ENCODE results near the gene RFESD.
"Not testable (repeated sequence)": the region's sequence is repeated elsewhere in the genome, so short reads cannot be mapped to it uniquely, and the experiment has no call there.

Gene RFESD

GRCh38 chr5:95631255-95631958 is 15.2 kb upstream of the RFESD start:
- Histone ChIP-seq H3K36me3 (ENCODE audit: low read depth) (no peaks in the 10 kb centered on the region), H3K27ac (ENCODE audit: poor library complexity, severe bottlenecking) (peak overlapping the region; percentile 3), H3K27me3 (ENCODE audit: insufficient read depth, poor library complexity, severe bottlenecking) (no peaks in the 10 kb centered on the region), H3K9me3 (ENCODE audit: severe bottlenecking) (no peaks in the 10 kb centered on the region), H3K4me1 (ENCODE audit: insufficient read depth, poor library complexity, severe bottlenecking) (peaks cover 10% of the 10 kb centered on the region), H3K4me3 (ENCODE audit: severe bottlenecking) (no peak overlapping the region)
- TF ChIP-seq CTCF (IDR thresholded peaks at IDR 0.05; ENCODE audit: poor library complexity, severe bottlenecking) = no peak
- DNase-seq (ENCODE audit: low spot score) (no peak), ATAC-seq (ENCODE audit: low read depth) (peak; percentile 58)

- peak overlapping the region; percentile 3 for H3K27ac ChIP-seq (ENCODE audit: poor library complexity, severe bottlenecking)
- H3K9me3 ChIP-seq (ENCODE audit: severe bottlenecking) = no peaks in the 10 kb centered on the region
- no peak overlapping the region for H3K4me3 ChIP-seq (ENCODE audit: severe bottlenecking)
- no peaks in the 10 kb centered on the region for H3K36me3 ChIP-seq (ENCODE audit: low read depth)
- H3K27me3 ChIP-seq (ENCODE audit: insufficient read depth, poor library complexity, severe bottlenecking) = no peaks in the 10 kb centered on the region
- ATAC-seq (ENCODE audit: low read depth) (peak; percentile 68), DNase-seq (ENCODE audit: low spot score) (no peak)
- TF ChIP-seq CTCF (IDR thresholded peaks at IDR 0.05; ENCODE audit: poor library complexity, severe bottlenecking) = no peak
- H3K4me1 ChIP-seq (ENCODE audit: insufficient read depth, poor library complexity, severe bottlenecking) = peaks cover 10% of the 10 kb centered on the region
Measured at GRCh38 chr5:95631991-95632675, 14.4 kb upstream of the RFESD start.

GRCh38 chr5:95632942-95633341 is 13.6 kb upstream of the RFESD start:
- not testable (repeated sequence) for H3K27ac ChIP-seq (ENCODE audit: poor library complexity, severe bottlenecking); H3K4me3 ChIP-seq (ENCODE audit: severe bottlenecking); H3K9me3 ChIP-seq (ENCODE audit: severe bottlenecking); H3K27me3 ChIP-seq (ENCODE audit: insufficient read depth, poor library complexity, severe bottlenecking); ATAC-seq (ENCODE audit: low read depth); H3K4me1 ChIP-seq (ENCODE audit: insufficient read depth, poor library complexity, severe bottlenecking); DNase-seq (ENCODE audit: low spot score); H3K36me3 ChIP-seq (ENCODE audit: low read depth)

GRCh38 chr5:95633671-95634070 is 12.9 kb upstream of the RFESD start:
- H3K4me1 ChIP-seq (ENCODE audit: insufficient read depth, poor library complexity, severe bottlenecking) = peaks cover 10% of the 10 kb centered on the region
- TF ChIP-seq CTCF (IDR thresholded peaks at IDR 0.05; ENCODE audit: poor library complexity, severe bottlenecking) = no peak

GRCh38 chr5:95634081-95634480 is 12.5 kb upstream of the RFESD start:
- ATAC-seq (ENCODE audit: low read depth) (no peak), DNase-seq (ENCODE audit: low spot score) (no peak)
- H3K27ac ChIP-seq (ENCODE audit: poor library complexity, severe bottlenecking) = no peak overlapping the region
- TF ChIP-seq CTCF (IDR thresholded peaks at IDR 0.05; ENCODE audit: poor library complexity, severe bottlenecking) = no peak
- no peaks in the 10 kb centered on the region for H3K9me3 ChIP-seq (ENCODE audit: severe bottlenecking)
- peaks cover 10% of the 10 kb centered on the region for H3K4me1 ChIP-seq (ENCODE audit: insufficient read depth, poor library complexity, severe bottlenecking)
- no peak overlapping the region for H3K4me3 ChIP-seq (ENCODE audit: severe bottlenecking)
- H3K27me3 ChIP-seq (ENCODE audit: insufficient read depth, poor library complexity, severe bottlenecking) = no peaks in the 10 kb centered on the region
- H3K36me3 ChIP-seq (ENCODE audit: low read depth) = no peaks in the 10 kb centered on the region

More at GRCh38 chr5:95633671-95634070, 12.9 kb upstream of the RFESD start:
- no peak overlapping the region for H3K27ac ChIP-seq (ENCODE audit: poor library complexity, severe bottlenecking)
- H3K36me3 ChIP-seq (ENCODE audit: low read depth) = no peaks in the 10 kb centered on the region
- H3K9me3 ChIP-seq (ENCODE audit: severe bottlenecking) = no peaks in the 10 kb centered on the region
- DNase-seq (ENCODE audit: low spot score) = no peak
- ATAC-seq (ENCODE audit: low read depth) = no peak
- H3K4me3 ChIP-seq (ENCODE audit: severe bottlenecking) = no peak overlapping the region
- H3K27me3 ChIP-seq (ENCODE audit: insufficient read depth, poor library complexity, severe bottlenecking) = no peaks in the 10 kb centered on the region

All from RWPE2 (cell line).